Activated CD4-positive, alpha-beta T cell treated with anti-CD3 and anti-CD28 coated beads, Interleukin-2, amount 10 ng/mL, durations not matched to agents 7 days and 5 days (primary cell): ENCODE measurements around the gene MICU1. TPM values are rescaled to one million over a fixed set of nuclear protein-coding genes. Genes with fewer than 3 reads are reported as not detected.
"Not testable (repeated sequence)": the region's sequence is repeated elsewhere in the genome, so short reads cannot be mapped to it uniquely, and the experiment has no call there.

ENCODE experiments used
- CTCF ChIA-PET: fragments of 350-600 bp; sonication (Branson Sonifier 250); formaldehyde crosslinking; loops from one replicate; lab custom pipeline; 2021; ENCODE audit warnings: antibody characterized with exemption; lab: Charles Lee
- POLR2A ChIA-PET: fragments of 350-600 bp; sonication (Branson Sonifier 250); formaldehyde crosslinking; loops from one replicate; lab custom pipeline; 2021; ENCODE audit warnings: antibody characterized with exemption; lab: Charles Lee
- DNase-seq: peaks from one replicate; pipeline ENCODE4 v3.0.0-alpha.2; 2020
- H3K27ac Mint-ChIP-seq: one replicate; pipeline ENCODE4 v1.8.0; 2021; ENCODE audit warnings: mild to moderate bottlenecking, moderate library complexity, mixed read lengths
- H3K27me3 Mint-ChIP-seq: one replicate; pipeline ENCODE4 v1.8.0; 2021; ENCODE audit warnings: mixed read lengths
- H3K36me3 Mint-ChIP-seq: one replicate; pipeline ENCODE4 v1.8.0; 2021; ENCODE audit warnings: low read depth, mixed read lengths
- H3K4me1 Mint-ChIP-seq: one replicate; pipeline ENCODE4 v1.8.0; 2021; ENCODE audit warnings: mixed read lengths
- H3K4me3 Mint-ChIP-seq: one replicate; pipeline ENCODE4 v1.8.0; 2021; ENCODE audit warnings: mild to moderate bottlenecking, moderate library complexity, mixed read lengths
- H3K9me3 Mint-ChIP-seq: one replicate; pipeline ENCODE4 v1.8.0; 2021; ENCODE audit warnings: mixed read lengths
- total RNA-seq, 2 experiments: library from RNA; stranded (reverse); gene quantifications; one replicate each; pipeline ENCODE4 v1.2.3, GENCODE V29; 2021

MICU1 gene
- total RNA-seq, 2 experiments from 2014 or later: 27.3 to 28.7 TPM

- ChIA-PET CTCF (interaction anchor here (1.3 to 5.0 kb wide), 2 partner anchors 9 to 122 kb away, joined by 3 to 28 read pairs; no protein-coding TSS in a partner anchor), POLR2A (no interaction called here)
- H3K9me3 Mint-ChIP-seq: no peaks in the 10 kb centered on the region
- peak overlapping the region; percentile 11 for H3K4me3 Mint-ChIP-seq
- peaks cover 15% of the 10 kb centered on the region for H3K36me3 Mint-ChIP-seq
- H3K27ac Mint-ChIP-seq: no peak overlapping the region
- H3K4me1 Mint-ChIP-seq: peaks cover 32% of the 10 kb centered on the region
- no peak for DNase-seq
- H3K27me3 Mint-ChIP-seq: no peaks in the 10 kb centered on the region
Measured at GRCh38 chr10:72356115-72356514, 269.8 kb downstream of the MICU1 start.

GRCh38 chr10:72355214-72355555 is 270.7 kb downstream of the MICU1 start:
- POLR2A ChIA-PET: no interaction called here
- H3K27me3 Mint-ChIP-seq: no peaks in the 10 kb centered on the region
- peaks cover 15% of the 10 kb centered on the region for H3K36me3 Mint-ChIP-seq
- peaks cover 32% of the 10 kb centered on the region for H3K4me1 Mint-ChIP-seq
- CTCF ChIA-PET: interaction anchor here (0.6 to 5.0 kb wide), 7 partner anchors 10 to 176 kb away, joined by 3 to 28 read pairs (median 5); no protein-coding TSS in a partner anchor
- no peak for DNase-seq
- H3K4me3 Mint-ChIP-seq: peak overlapping the region; percentile 96
- peak overlapping the region; percentile 98 for H3K27ac Mint-ChIP-seq
- no peaks in the 10 kb centered on the region for H3K9me3 Mint-ChIP-seq

- peak; percentile 90 for DNase-seq
- CTCF ChIA-PET: interaction anchor here (0.7 to 5.0 kb wide), 7 partner anchors 10 to 480 kb away, joined by 3 to 28 read pairs (median 5); no protein-coding TSS in a partner anchor
- peak within 1 kb of the TSS; percentile 98 for H3K27ac Mint-ChIP-seq
- H3K36me3 Mint-ChIP-seq: peaks cover 15% of the 10 kb centered on the region
- POLR2A ChIA-PET: no interaction called here
- peak within 1 kb of the TSS; percentile 96 for H3K4me3 Mint-ChIP-seq
- H3K9me3 Mint-ChIP-seq: no peaks in the 10 kb centered on the region
- no peaks in the 10 kb centered on the region for H3K27me3 Mint-ChIP-seq
- H3K4me1 Mint-ChIP-seq: peaks cover 34% of the 10 kb centered on the region
Measured at GRCh38 chr10:72354356-72355213, 271.3 kb downstream of the MICU1 start, which contains the start of gene DNAJB12. DNAJB12 (minus strand) TSS chr10:72354919; CDS start chr10:72354897, 22 bp downstream.

DNA sequence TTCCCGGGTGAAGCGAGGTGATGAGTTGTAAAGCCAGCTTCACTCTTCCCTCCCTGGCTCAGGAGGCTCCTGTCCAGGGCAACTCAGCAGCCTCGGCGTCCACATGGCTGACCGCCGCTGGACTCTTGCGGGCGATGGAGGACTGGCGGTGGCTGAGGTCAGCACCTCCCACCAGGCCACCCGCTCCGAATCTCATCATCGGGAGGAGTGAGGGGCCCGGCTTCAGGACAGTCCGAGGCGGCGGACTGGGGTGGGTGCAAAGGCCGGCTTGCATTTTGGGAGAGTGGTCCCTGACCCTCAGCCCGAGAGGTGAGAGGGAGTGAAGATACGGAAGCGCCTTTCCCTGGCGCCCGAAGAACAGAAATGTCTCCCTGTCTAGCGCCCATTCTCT is 271.9 kb downstream of the MICU1 start:
- ChIA-PET CTCF (interaction anchor here (1.2 to 5.0 kb wide), 6 partner anchors 9 to 481 kb away, joined by 3 to 28 read pairs (median 4); no protein-coding TSS in a partner anchor), POLR2A (no interaction called here)
- Mint-ChIP-seq H3K4me3 (peak overlapping the region; percentile 96), H3K27ac (peak overlapping the region; percentile 98), H3K36me3 (peaks cover 16% of the 10 kb centered on the region), H3K27me3 (no peaks in the 10 kb centered on the region), H3K9me3 (no peaks in the 10 kb centered on the region), H3K4me1 (peaks cover 39% of the 10 kb centered on the region)
- no peak for DNase-seq

DNA sequence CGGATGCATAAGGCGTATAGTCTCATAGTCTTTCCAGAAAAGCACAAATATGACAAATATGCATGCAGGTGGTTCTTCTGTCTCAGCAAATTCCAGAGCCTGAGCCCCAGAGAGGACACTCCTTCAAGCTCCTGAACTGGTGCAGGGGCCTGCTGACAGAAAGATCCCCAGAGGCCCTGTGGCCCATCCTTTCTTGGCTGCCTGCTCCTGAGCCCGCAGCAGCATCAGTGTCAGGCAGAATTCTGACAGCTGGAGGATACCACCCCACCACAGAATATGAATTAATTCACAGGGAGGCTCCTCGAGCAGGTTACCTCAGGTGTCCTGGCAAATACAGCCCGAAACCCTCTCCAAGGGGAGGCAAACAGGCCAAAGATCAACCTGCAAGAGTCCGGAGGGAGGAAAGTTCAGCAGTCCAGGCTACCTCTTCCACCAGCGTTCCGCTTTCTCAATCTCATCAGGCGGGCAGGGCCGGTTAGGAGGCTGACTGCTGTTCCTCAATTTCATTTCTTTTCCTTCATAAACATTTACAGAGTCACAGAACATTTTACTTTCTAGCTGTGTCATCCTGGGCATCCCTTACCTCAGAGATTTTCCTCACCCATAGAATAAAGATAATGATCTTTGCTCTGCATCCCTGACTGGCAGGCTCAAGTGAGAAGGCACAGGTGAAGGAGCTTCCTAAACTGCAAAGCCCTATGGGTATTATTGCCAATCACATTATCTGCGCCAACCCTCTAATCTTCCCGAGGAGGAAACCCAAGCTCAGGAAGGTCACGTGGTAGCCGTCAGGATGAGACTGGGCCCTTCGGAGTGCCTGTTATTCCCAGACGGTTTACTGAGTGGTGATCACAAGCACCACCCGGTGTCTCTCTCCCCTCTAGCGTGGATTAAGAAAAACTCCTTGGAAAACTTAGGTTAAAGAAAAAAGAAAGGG is 272.6 kb downstream of the MICU1 start:
- Mint-ChIP-seq H3K27me3 (no peaks in the 10 kb centered on the region), H3K4me3 (peak overlapping the region; percentile 96), H3K9me3 (no peaks in the 10 kb centered on the region), H3K36me3 (peaks cover 21% of the 10 kb centered on the region), H3K4me1 (peaks cover 44% of the 10 kb centered on the region), H3K27ac (peak overlapping the region; percentile 98)
- DNase-seq: no peak
- POLR2A ChIA-PET: no interaction called here
- CTCF ChIA-PET: interaction anchor here (1.2 to 5.0 kb wide), 7 partner anchors 8 to 481 kb away, joined by 3 to 28 read pairs (median 4); no protein-coding TSS in a partner anchor

DNA sequence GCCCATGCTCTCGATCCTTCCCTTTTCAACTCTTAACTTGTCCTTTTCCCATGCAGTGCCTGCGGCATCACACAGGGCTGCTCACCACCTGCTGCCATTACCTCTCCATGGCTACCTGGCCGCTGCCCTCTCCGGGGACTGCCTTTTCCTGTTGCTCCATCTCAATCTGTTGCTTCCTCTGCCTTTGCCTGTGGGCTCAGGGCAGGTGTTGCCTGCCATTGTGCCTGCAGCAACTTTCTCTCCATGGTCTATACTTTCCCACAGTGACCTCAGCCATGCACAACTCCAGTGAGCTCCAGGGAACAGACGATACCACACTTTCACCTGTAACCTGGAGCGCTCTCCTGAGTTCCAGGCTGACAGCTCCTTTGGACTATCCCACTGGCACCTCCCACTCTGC is 274.4 kb downstream of the MICU1 start:
- Mint-ChIP-seq H3K27ac (no peak overlapping the region), H3K4me1 (peaks cover 44% of the 10 kb centered on the region), H3K36me3 (peaks cover 23% of the 10 kb centered on the region), H3K27me3 (no peaks in the 10 kb centered on the region), H3K4me3 (no peak overlapping the region), H3K9me3 (no peaks in the 10 kb centered on the region)
- CTCF ChIA-PET: interaction anchor here (1.6 to 5.0 kb wide), 3 partner anchors 13 to 14 kb away, joined by 4 to 28 read pairs (median 21); no protein-coding TSS in a partner anchor
- DNase-seq: no peak
- POLR2A ChIA-PET: no interaction called here

DNA sequence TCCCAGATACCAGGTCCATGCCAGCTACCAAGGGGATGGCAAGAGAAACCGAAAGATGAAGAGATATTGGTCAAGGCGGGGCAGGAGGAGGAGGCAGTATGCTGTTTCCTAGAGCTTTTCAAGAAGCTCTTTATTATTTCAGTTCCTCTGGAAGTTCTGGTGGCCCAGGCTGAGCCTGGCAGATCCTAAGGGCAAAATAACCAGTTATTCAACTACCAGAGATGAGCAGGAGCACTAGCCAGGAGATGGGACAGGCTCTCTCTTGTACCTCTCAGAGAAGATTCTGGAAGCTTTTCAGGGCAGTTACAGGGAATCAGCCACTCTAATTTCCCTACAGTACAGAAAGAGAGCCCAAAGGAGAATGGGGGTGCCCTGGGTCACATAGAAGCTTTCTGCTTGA is 276.4 kb downstream of the MICU1 start:
- Mint-ChIP-seq H3K9me3 (no peaks in the 10 kb centered on the region), H3K4me1 (peaks cover 45% of the 10 kb centered on the region), H3K4me3 (no peak overlapping the region), H3K27me3 (no peaks in the 10 kb centered on the region), H3K36me3 (peaks cover 23% of the 10 kb centered on the region), H3K27ac (no peak overlapping the region)
- ChIA-PET POLR2A (interaction anchor here (0.6 kb wide), 1 partner anchor 747 kb away, joined by 3 read pairs; no protein-coding TSS in a partner anchor), CTCF (interaction anchor here (0.6 to 5.0 kb wide), 6 partner anchors 9 to 1831 kb away, joined by 3 to 21 read pairs (median 6); no protein-coding TSS in a partner anchor)
- no peak for DNase-seq

DNA sequence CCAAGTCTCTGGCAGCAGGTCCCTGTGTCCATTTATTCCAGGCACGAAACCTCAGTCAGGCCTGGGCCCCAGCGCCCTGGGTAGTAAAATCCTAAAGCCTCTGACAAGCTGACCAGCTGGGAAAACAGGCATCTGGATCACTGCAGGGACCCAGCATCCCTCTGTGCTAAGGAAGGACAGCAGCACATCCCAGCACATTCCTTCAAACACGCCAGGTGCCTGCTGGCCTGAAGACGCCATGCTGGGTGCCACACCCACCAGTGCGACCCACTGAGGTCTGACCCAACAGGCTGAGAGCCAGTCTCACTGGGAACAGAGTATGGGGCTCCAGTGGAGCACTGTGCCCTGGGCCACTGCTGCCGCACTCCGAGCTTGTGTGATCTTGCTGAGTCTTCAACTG is 277.6 kb downstream of the MICU1 start:
- CTCF ChIA-PET: interaction anchor here (0.7 to 5.0 kb wide), 3 partner anchors 11 to 486 kb away, joined by 3 to 21 read pairs (median 3); no protein-coding TSS in a partner anchor
- H3K4me3 Mint-ChIP-seq: no peak overlapping the region
- POLR2A ChIA-PET: interaction anchor here (0.7 kb wide), 1 partner anchor 302 kb away, joined by 3 read pairs; no protein-coding TSS in a partner anchor
- H3K9me3 Mint-ChIP-seq: no peaks in the 10 kb centered on the region
- H3K4me1 Mint-ChIP-seq: peaks cover 39% of the 10 kb centered on the region
- H3K36me3 Mint-ChIP-seq: peaks cover 23% of the 10 kb centered on the region
- no peaks in the 10 kb centered on the region for H3K27me3 Mint-ChIP-seq
- no peak for DNase-seq
- H3K27ac Mint-ChIP-seq: no peak overlapping the region

DNA sequence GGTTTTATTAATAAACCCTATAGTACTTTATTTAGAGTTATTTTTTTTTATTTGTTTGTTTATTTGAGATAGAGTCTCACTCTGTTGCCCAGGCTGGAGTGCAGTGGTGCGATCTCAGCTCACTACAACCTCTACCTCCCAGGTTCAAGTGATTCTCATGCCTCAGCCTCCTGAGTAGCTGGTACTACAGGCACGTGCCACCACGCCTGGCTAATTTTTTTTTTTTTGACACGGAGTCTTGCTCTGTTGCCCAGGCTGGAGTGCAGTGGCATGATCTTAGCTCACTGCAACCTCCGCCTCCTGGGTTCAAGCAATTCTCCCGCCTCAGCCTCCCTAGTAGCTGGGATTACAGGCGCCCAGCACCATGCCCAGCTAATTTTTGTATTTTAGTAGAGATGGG is 279.8 kb downstream of the MICU1 start:
- POLR2A ChIA-PET, H3K27ac Mint-ChIP-seq, H3K9me3 Mint-ChIP-seq, H3K4me3 Mint-ChIP-seq, H3K27me3 Mint-ChIP-seq, DNase-seq: not testable (repeated sequence)
- H3K4me1 Mint-ChIP-seq: peaks cover 26% of the 10 kb centered on the region
- peaks cover 16% of the 10 kb centered on the region for H3K36me3 Mint-ChIP-seq
- CTCF ChIA-PET: interaction anchor here (0.6 to 1.4 kb wide), 3 partner anchors 148 to 670 kb away, joined by 3 read pairs; no protein-coding TSS in a partner anchor

GRCh38 chr10:72344932-72345331 is 280.9 kb downstream of the MICU1 start:
- POLR2A ChIA-PET: interaction anchor here (0.5 kb wide), 1 partner anchor 319 kb away, joined by 3 read pairs; no protein-coding TSS in a partner anchor
- DNase-seq: no peak
- CTCF ChIA-PET: interaction anchor here (0.5 to 1.6 kb wide), 8 partner anchors 9 to 725 kb away, joined by 3 to 8 read pairs (median 4); partner anchors contain the start of gene DNAJB12
- H3K36me3 Mint-ChIP-seq: peaks cover 25% of the 10 kb centered on the region
- H3K27ac Mint-ChIP-seq: peak overlapping the region; percentile 75
- H3K9me3 Mint-ChIP-seq: no peaks in the 10 kb centered on the region
- H3K27me3 Mint-ChIP-seq: no peaks in the 10 kb centered on the region
- H3K4me1 Mint-ChIP-seq: peaks cover 35% of the 10 kb centered on the region
- H3K4me3 Mint-ChIP-seq: no peak overlapping the region

DNA sequence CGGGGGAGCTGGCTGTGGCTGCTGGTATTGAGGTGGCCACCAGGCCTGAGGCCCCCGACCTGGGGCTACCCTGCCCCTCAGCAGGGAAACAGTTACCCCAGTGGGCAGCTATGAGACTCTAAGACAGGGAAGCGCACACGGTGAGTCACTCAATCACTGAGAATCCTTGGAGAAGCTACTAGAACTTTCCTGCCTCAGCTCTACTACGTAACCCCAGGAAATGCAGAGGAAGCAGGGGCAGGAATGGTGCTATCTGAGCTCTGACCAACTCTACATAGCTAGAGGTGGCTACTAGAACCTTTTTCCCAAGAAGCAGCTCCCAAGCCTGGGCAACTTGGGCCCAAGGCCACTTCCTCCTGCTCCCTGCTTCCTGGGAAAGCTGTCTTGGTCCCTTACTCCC is 283.0 kb downstream of the MICU1 start:
- peaks cover 21% of the 10 kb centered on the region for H3K36me3 Mint-ChIP-seq

More for the DNA sequence above, 283.0 kb downstream of the MICU1 start:
- ChIA-PET CTCF (interaction anchor here (0.9 to 2.0 kb wide), 5 partner anchors 9 to 216 kb away, joined by 3 to 6 read pairs (median 6); partner anchors contain the start of gene DNAJB12), POLR2A (no interaction called here)
- Mint-ChIP-seq H3K27me3 (no peaks in the 10 kb centered on the region), H3K27ac (no peak overlapping the region), H3K4me1 (peaks cover 23% of the 10 kb centered on the region), H3K4me3 (no peak overlapping the region), H3K9me3 (no peaks in the 10 kb centered on the region)
- DNase-seq: no peak
